Measurements from ENCODE around the gene VAMP1. TPM values are rescaled to one million over a fixed set of nuclear protein-coding genes. Genes with fewer than 3 reads are reported as not detected.
"Not testable (repeated sequence)": the region's sequence is repeated elsewhere in the genome, so short reads cannot be mapped to it uniquely, and the experiment has no call there.

The VAMP1 gene
- total and polyA plus RNA-seq, 2 donors from 2014 or later = 4.9 to 13.2 TPM

- peak overlapping the region; percentile 98 to 100 (median 98) for H3K4me3 ChIP-seq (ENCODE audit: low read length in 3 of 3)
- H3K9me3 ChIP-seq (ENCODE audit: control insufficient read depth in 2 of 3, insufficient read depth in 1 of 3, low read length in 3 of 3) = no peaks in the 10 kb centered on the region
- DNase-seq (peak in 1 of 5 donors; percentile 44), FAIRE-seq (no peak)
- peak overlapping the region in 1 of 2 donors; percentile 38 for H3K27ac ChIP-seq (ENCODE audit: low read depth in 2 of 2, low read length in 2 of 2)
- no peaks in the 10 kb centered on the region for H3K27me3 ChIP-seq (ENCODE audit: control insufficient read depth, insufficient read depth, low read length)
- H3K36me3 ChIP-seq (ENCODE audit: control insufficient read depth in 2 of 3, insufficient read depth in 3 of 3, low read length in 3 of 3) = peaks cover 2 to 6% (median 5%) of the 10 kb centered on the region in 3 donors
- TF ChIP-seq CTCF (IDR thresholded peaks at IDR 0.05; ENCODE audit: borderline replicate concordance, extremely low read depth, insufficient read depth) = no peak
- H3K4me1 ChIP-seq (ENCODE audit: control insufficient read depth in 2 of 3, insufficient read depth in 2 of 3, low read depth in 1 of 3, low read length in 3 of 3) = peaks cover 7 to 10% (median 8%) of the 10 kb centered on the region in 3 donors
- intact Hi-C loops (cut with DNase I) = no loop called here
- H3K9ac ChIP-seq (ENCODE audit: low read length in 3 of 3) = peak overlapping the region; percentile 26 to 97 (median 51)
Measured at GRCh38 chr12:6494258-6494743, 23.8 kb upstream of the VAMP1 start.

DNA sequence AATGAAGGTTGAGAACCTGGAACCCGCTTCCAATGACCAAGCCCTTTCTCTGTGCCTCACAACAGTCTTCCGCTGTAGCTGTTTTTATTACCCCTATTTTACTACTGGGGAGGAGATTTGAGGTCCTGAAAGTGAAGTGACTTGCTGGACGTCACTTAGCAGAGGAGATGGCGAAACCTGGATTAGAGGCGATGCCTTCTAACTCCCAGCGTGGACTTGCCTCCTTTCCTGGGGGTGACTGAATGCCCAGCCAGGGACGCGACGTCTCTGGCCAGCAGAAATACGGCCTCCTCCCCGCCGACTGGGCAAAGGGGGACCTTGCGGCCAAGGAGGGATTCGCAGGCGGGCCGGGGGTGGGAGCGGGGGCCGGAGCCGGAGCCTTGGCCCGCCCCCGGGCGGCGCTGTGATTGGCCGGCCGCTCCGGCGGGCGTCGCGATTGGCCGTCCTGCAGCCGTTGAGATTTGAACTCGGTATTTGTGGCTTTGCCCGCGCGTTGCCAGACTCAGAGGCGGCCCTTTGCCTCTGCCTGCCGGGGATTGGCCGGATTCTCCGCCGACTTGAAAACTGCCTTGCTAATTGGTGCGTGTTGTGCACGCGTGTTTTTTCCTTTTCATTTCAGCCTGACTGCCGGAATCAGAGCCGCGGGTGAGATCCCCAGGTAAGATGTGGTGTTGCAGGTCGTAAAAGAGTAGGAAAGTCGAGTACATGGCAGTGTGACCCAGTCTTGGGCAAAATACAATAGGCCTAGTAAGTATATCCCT, 23.2 kb upstream of the VAMP1 start, which contains the start of gene NCAPD2:
Gene NCAPD2 (plus strand): TSS at position 606 of the 761 bp plus-strand sequence. CDS start 997 bp downstream, outside the sequence.
- no peak for FAIRE-seq
- peak; percentile 8 for TF ChIP-seq CTCF (IDR thresholded peaks at IDR 0.05; ENCODE audit: borderline replicate concordance, extremely low read depth, insufficient read depth)
- no peaks in the 10 kb centered on the region for H3K9me3 ChIP-seq (ENCODE audit: control insufficient read depth in 2 of 3, insufficient read depth in 1 of 3, low read length in 3 of 3)

GRCh38 chr12:6492838-6493496, 22.5 kb upstream of the VAMP1 start, which contains the start of gene MRPL51:
TSS of gene MRPL51 (minus strand) at chr12:6493262. CDS start at chr12:6493136, 126 bp downstream.
- H3K36me3 ChIP-seq (ENCODE audit: control insufficient read depth in 2 of 3, insufficient read depth in 3 of 3, low read length in 3 of 3) = peaks cover 2 to 6% (median 5%) of the 10 kb centered on the region in 3 donors
- peak within 1 kb of the TSS; percentile 98 to 100 (median 99) for H3K9ac ChIP-seq (ENCODE audit: low read length in 3 of 3)
- H3K27ac ChIP-seq (ENCODE audit: low read depth in 2 of 2, low read length in 2 of 2) = peak within 1 kb of the TSS; percentile 93 to 99
- no peak for FAIRE-seq
- DNase-seq = peak; percentile 97 to 99 (median 98)
- no peaks in the 10 kb centered on the region for H3K27me3 ChIP-seq (ENCODE audit: control insufficient read depth, insufficient read depth, low read length)
- peaks cover 7 to 10% (median 8%) of the 10 kb centered on the region in 3 donors for H3K4me1 ChIP-seq (ENCODE audit: control insufficient read depth in 2 of 3, insufficient read depth in 2 of 3, low read depth in 1 of 3, low read length in 3 of 3)
- no peak for TF ChIP-seq CTCF (IDR thresholded peaks at IDR 0.05; ENCODE audit: borderline replicate concordance, extremely low read depth, insufficient read depth)
- intact Hi-C loops (cut with DNase I) = no loop called here
- no peaks in the 10 kb centered on the region for H3K9me3 ChIP-seq (ENCODE audit: control insufficient read depth in 2 of 3, insufficient read depth in 1 of 3, low read length in 3 of 3)
- H3K4me3 ChIP-seq (ENCODE audit: low read length in 3 of 3) = peak within 1 kb of the TSS; percentile 99 to 100 (median 100)

More for the DNA sequence above, 23.2 kb upstream of the VAMP1 start, which contains the start of gene NCAPD2:
- no peaks in the 10 kb centered on the region for H3K27me3 ChIP-seq (ENCODE audit: control insufficient read depth, insufficient read depth, low read length)
- peak; percentile 96 to 98 (median 98) for DNase-seq
- H3K4me1 ChIP-seq (ENCODE audit: control insufficient read depth in 2 of 3, insufficient read depth in 2 of 3, low read depth in 1 of 3, low read length in 3 of 3) = peaks cover 7 to 10% (median 8%) of the 10 kb centered on the region in 3 donors
- peaks cover 2 to 6% (median 5%) of the 10 kb centered on the region in 3 donors for H3K36me3 ChIP-seq (ENCODE audit: control insufficient read depth in 2 of 3, insufficient read depth in 3 of 3, low read length in 3 of 3)
- peak within 1 kb of the TSS; percentile 93 to 99 for H3K27ac ChIP-seq (ENCODE audit: low read depth in 2 of 2, low read length in 2 of 2)
- intact Hi-C loops (cut with DNase I) = no loop called here
- peak within 1 kb of the TSS; percentile 99 to 100 (median 100) for H3K4me3 ChIP-seq (ENCODE audit: low read length in 3 of 3)
- peak within 1 kb of the TSS; percentile 98 to 100 (median 99) for H3K9ac ChIP-seq (ENCODE audit: low read length in 3 of 3)

GRCh38 chr12:6490673-6491072, 20.2 kb upstream of the VAMP1 start:
- H3K4me3 ChIP-seq (ENCODE audit: low read length in 3 of 3); FAIRE-seq; H3K27ac ChIP-seq (ENCODE audit: low read depth in 2 of 2, low read length in 2 of 2); H3K27me3 ChIP-seq (ENCODE audit: control insufficient read depth, insufficient read depth, low read length); H3K9me3 ChIP-seq (ENCODE audit: control insufficient read depth in 2 of 3, insufficient read depth in 1 of 3, low read length in 3 of 3); intact Hi-C loops (cut with DNase I); DNase-seq; H3K36me3 ChIP-seq (ENCODE audit: control insufficient read depth in 2 of 3, insufficient read depth in 3 of 3, low read length in 3 of 3); H3K9ac ChIP-seq (ENCODE audit: low read length in 3 of 3): not testable (repeated sequence)
- peaks cover 7 to 10% (median 8%) of the 10 kb centered on the region in 3 donors for H3K4me1 ChIP-seq (ENCODE audit: control insufficient read depth in 2 of 3, insufficient read depth in 2 of 3, low read depth in 1 of 3, low read length in 3 of 3)
